IgD-negative memory B cell (primary cell): Measurements from ENCODE around the gene NOS1. TPM values are rescaled to one million over a fixed set of nuclear protein-coding genes. Genes with fewer than 3 reads are reported as not detected.

Experiments
- H3K27ac Mint-ChIP-seq, 3 donors: one replicate each; pipeline ENCODE4 v1.8.0; 2020 to 2022; ENCODE audit warnings: mild to moderate bottlenecking in 3 of 3, mixed read lengths in 3 of 3, moderate library complexity in 1 of 3
- H3K27me3 Mint-ChIP-seq: one replicate; pipeline ENCODE4 v1.8.0; 2021; ENCODE audit warnings: mixed read lengths
- H3K36me3 Mint-ChIP-seq: one replicate; pipeline ENCODE4 v1.8.0; 2020; ENCODE audit warnings: mild to moderate bottlenecking, mixed read lengths
- H3K4me1 Mint-ChIP-seq, 3 donors: one replicate each; pipeline ENCODE4 v1.8.0; 2020 to 2022; ENCODE audit warnings: mixed read lengths in 3 of 3, mild to moderate bottlenecking in 1 of 3
- H3K4me3 Mint-ChIP-seq, 4 donors: one replicate each; pipeline ENCODE4 v1.8.0; 2020 to 2022; ENCODE audit warnings: mild to moderate bottlenecking in 4 of 4, mixed read lengths in 4 of 4, moderate library complexity in 3 of 4
- H3K9me3 Mint-ChIP-seq, 3 donors: one replicate each; pipeline ENCODE4 v1.8.0; 2020 to 2021; ENCODE audit warnings: mixed read lengths in 3 of 3, mild to moderate bottlenecking in 1 of 3
- polyA plus RNA-seq: library from polyadenylated mRNA; unstranded; fragments of 300-500 nt; fragmentation: Illumina TruSeq; gene quantifications from one replicate; pipeline ENCODE4 v1.2.3, GENCODE V29; 2021

Gene NOS1
- polyA plus RNA-seq, 1 donor from 2014 or later = not detected

GRCh38 chr12:117356048-117356447, 5.4 kb downstream of the NOS1 start:
- Mint-ChIP-seq H3K9me3 (peaks cover 0 to 2% (median 0%) of the 10 kb centered on the region in 3 donors), H3K4me3 (no peak overlapping the region), H3K36me3 (no peaks in the 10 kb centered on the region), H3K27ac (no peak overlapping the region), H3K27me3 (peaks cover 12% of the 10 kb centered on the region), H3K4me1 (peaks cover 0 to 2% (median 0%) of the 10 kb centered on the region in 3 donors)

- Mint-ChIP-seq H3K27me3 (no peaks in the 10 kb centered on the region), H3K4me3 (no peak overlapping the region), H3K9me3 (peaks cover 0 to 4% (median 2%) of the 10 kb centered on the region in 3 donors), H3K4me1 (no peaks in the 10 kb centered on the region), H3K36me3 (no peaks in the 10 kb centered on the region), H3K27ac (no peak overlapping the region)
Observed at GRCh38 chr12:117352883-117353282, 8.5 kb downstream of the NOS1 start.

DNA sequence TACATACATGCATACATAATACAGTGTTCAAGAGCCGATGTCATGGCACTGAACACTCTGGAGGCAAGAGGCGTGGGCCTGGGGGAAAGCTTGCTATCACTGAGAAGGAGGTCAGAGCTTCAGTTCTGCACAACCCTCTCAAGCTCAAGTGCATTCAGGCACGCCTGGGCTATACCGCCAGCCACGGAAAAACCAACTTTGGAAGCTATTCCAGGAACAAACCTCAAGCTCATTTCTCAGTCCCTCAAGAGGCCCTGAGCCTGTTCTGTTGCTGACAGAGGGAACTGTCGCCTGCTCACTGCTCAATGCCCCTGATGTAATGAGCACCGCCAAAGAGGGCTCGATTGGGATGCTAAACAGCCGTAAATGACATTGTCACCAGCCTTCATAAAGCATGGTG, 9.2 kb downstream of the NOS1 start:
- no peaks in the 10 kb centered on the region for H3K36me3 Mint-ChIP-seq
- H3K4me1 Mint-ChIP-seq = no peaks in the 10 kb centered on the region
- no peak overlapping the region for H3K4me3 Mint-ChIP-seq
- no peak overlapping the region for H3K27ac Mint-ChIP-seq
- peaks cover 0 to 4% (median 2%) of the 10 kb centered on the region in 3 donors for H3K9me3 Mint-ChIP-seq
- no peaks in the 10 kb centered on the region for H3K27me3 Mint-ChIP-seq

- Mint-ChIP-seq H3K4me1 (no peaks in the 10 kb centered on the region), H3K36me3 (no peaks in the 10 kb centered on the region), H3K4me3 (no peak overlapping the region), H3K9me3 (peaks cover 0 to 4% (median 2%) of the 10 kb centered on the region in 3 donors), H3K27ac (no peak overlapping the region), H3K27me3 (peaks cover 2% of the 10 kb centered on the region)
Observed at GRCh38 chr12:117350140-117350539, 11.3 kb downstream of the NOS1 start.

GRCh38 chr12:117347588-117347987, 13.8 kb downstream of the NOS1 start:
- Mint-ChIP-seq H3K36me3 (no peaks in the 10 kb centered on the region), H3K27ac (no peak overlapping the region), H3K27me3 (peaks cover 2% of the 10 kb centered on the region), H3K4me3 (no peak overlapping the region), H3K9me3 (peaks cover 0 to 8% (median 2%) of the 10 kb centered on the region in 3 donors), H3K4me1 (no peaks in the 10 kb centered on the region)

DNA sequence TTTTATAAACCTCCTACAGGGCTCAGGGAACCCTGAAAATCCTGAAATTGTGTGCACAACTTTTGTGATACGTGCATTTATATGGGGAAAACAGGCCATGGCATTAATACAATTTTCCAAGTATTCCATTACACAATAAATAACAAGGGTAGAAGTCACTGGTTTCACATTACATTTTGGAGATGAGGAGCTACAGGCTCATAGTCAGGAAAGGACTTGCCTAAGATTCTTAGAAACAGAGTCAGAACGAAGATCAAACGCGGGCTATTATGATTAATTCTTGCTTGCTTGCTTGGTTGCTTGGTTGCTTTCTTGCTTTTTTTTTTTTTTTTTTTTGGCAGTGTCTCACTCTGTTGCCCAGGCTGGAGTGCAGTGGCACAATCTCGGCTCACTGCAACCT, 16.7 kb downstream of the NOS1 start:
- Mint-ChIP-seq H3K9me3 (peaks cover 2 to 14% (median 3%) of the 10 kb centered on the region in 3 donors), H3K4me3 (no peak overlapping the region), H3K27ac (no peak overlapping the region), H3K36me3 (no peaks in the 10 kb centered on the region), H3K4me1 (no peaks in the 10 kb centered on the region), H3K27me3 (peaks cover 2% of the 10 kb centered on the region)

- Mint-ChIP-seq H3K27me3 (peaks cover 2% of the 10 kb centered on the region), H3K27ac (no peak overlapping the region), H3K9me3 (peaks cover 2 to 10% (median 3%) of the 10 kb centered on the region in 3 donors), H3K4me1 (peaks cover 0 to under 1% (median 0%) of the 10 kb centered on the region in 3 donors), H3K36me3 (no peaks in the 10 kb centered on the region), H3K4me3 (no peak overlapping the region)
Observed at GRCh38 chr12:117343849-117344248, 17.6 kb downstream of the NOS1 start.

DNA sequence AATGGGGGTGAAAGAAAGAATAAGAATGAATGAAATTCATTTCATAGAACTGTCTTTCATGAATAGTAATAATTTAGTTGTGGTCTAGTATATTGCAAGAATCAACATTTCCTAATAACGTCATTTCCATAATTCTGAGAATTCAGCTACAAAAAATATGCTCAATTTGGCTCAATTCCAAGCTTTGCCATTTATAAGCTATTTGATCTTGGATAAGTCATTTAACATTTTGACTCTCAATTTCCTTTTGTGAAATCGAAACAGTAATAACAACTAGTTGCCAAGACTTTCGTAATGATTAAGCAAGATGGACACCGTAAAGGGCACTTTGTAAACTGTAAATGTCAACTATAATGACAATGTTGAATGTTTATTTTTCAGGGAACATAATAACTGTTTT, 18.1 kb downstream of the NOS1 start:
- no peaks in the 10 kb centered on the region for H3K36me3 Mint-ChIP-seq
- H3K27me3 Mint-ChIP-seq = peaks cover 2% of the 10 kb centered on the region
- no peak overlapping the region for H3K4me3 Mint-ChIP-seq
- H3K4me1 Mint-ChIP-seq = peaks cover 0 to 4% (median 0%) of the 10 kb centered on the region in 3 donors
- no peak overlapping the region for H3K27ac Mint-ChIP-seq
- peaks cover 2 to 10% (median 3%) of the 10 kb centered on the region in 3 donors for H3K9me3 Mint-ChIP-seq

- H3K4me1 Mint-ChIP-seq = peaks cover 0 to 4% (median 0%) of the 10 kb centered on the region in 3 donors
- H3K9me3 Mint-ChIP-seq = peaks cover 2 to 10% (median 3%) of the 10 kb centered on the region in 3 donors
- H3K27me3 Mint-ChIP-seq = peaks cover 2% of the 10 kb centered on the region
- no peaks in the 10 kb centered on the region for H3K36me3 Mint-ChIP-seq
- peak overlapping the region in 1 of 4 donors; percentile 38 for H3K4me3 Mint-ChIP-seq
- H3K27ac Mint-ChIP-seq = no peak overlapping the region
Observed at GRCh38 chr12:117342682-117343081, 18.7 kb downstream of the NOS1 start.

DNA sequence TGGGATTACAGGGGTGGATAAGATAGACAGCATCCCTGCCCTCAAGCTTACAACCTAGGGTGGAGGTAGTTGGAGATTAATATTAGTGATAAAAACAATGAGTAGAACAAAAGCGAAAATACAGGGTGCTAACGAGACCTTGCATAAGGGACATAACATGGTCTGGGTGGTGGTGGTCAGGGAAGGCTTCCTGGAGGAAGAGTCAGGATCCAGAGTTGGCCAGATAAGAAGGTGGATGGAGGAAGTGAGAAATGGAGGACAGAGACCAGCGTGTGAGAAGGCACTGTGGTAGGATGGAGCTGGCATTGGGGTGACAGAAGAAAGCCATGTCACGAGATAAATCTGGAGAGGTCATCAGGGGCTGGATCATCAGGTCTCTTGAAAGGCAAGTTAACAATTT, 19.2 kb downstream of the NOS1 start:
- peak overlapping the region in 1 of 4 donors; percentile 29 for H3K4me3 Mint-ChIP-seq
- peaks cover 2 to 10% (median 3%) of the 10 kb centered on the region in 3 donors for H3K9me3 Mint-ChIP-seq
- H3K36me3 Mint-ChIP-seq = no peaks in the 10 kb centered on the region
- no peak overlapping the region for H3K27ac Mint-ChIP-seq
- peaks cover 2% of the 10 kb centered on the region for H3K27me3 Mint-ChIP-seq
- H3K4me1 Mint-ChIP-seq = peaks cover 0 to 4% (median 0%) of the 10 kb centered on the region in 3 donors

- no peaks in the 10 kb centered on the region for H3K36me3 Mint-ChIP-seq
- peaks cover 0 to 4% (median 0%) of the 10 kb centered on the region in 3 donors for H3K4me1 Mint-ChIP-seq
- H3K9me3 Mint-ChIP-seq = peaks cover 2 to 6% (median 3%) of the 10 kb centered on the region in 3 donors
- no peak overlapping the region for H3K27ac Mint-ChIP-seq
- H3K27me3 Mint-ChIP-seq = peaks cover 6% of the 10 kb centered on the region
- H3K4me3 Mint-ChIP-seq = no peak overlapping the region
Observed at GRCh38 chr12:117339104-117339503, 22.3 kb downstream of the NOS1 start.

- H3K4me1 Mint-ChIP-seq = peaks cover 0 to 7% (median 0%) of the 10 kb centered on the region in 3 donors
- no peaks in the 10 kb centered on the region for H3K36me3 Mint-ChIP-seq
- peaks cover 0 to 2% (median 2%) of the 10 kb centered on the region in 3 donors for H3K9me3 Mint-ChIP-seq
- H3K27me3 Mint-ChIP-seq = peaks cover 23% of the 10 kb centered on the region
- no peak overlapping the region for H3K27ac Mint-ChIP-seq
- H3K4me3 Mint-ChIP-seq = no peak overlapping the region
Observed at GRCh38 chr12:117334855-117335587, 26.4 kb downstream of the NOS1 start.

DNA sequence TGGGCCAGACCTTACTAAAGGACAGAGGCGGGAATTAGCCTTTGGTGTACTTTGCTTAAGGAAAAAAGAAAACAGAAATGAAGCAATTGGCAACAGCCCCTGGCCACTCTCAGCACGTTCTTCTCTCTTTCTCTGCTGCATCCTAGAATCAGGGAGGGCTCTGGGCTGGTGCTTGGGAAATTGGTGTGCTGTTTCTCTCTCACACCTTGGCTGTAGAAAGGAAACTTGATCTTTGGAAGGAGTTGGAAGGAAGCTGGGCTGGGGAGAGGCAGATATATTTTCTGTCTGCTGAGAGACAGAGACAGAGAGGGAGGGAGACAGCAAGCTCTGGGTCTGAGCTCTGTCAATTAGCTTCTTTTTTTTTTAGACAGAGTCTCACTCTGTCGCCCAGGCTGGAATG, 27.4 kb downstream of the NOS1 start:
- Mint-ChIP-seq H3K27ac (no peak overlapping the region), H3K4me1 (peaks cover 0 to 7% (median 0%) of the 10 kb centered on the region in 3 donors), H3K4me3 (no peak overlapping the region), H3K36me3 (no peaks in the 10 kb centered on the region), H3K9me3 (peaks cover 0 to 2% (median 2%) of the 10 kb centered on the region in 3 donors), H3K27me3 (peaks cover 23% of the 10 kb centered on the region)

GRCh38 chr12:117333331-117333881, 28.0 kb downstream of the NOS1 start:
- Mint-ChIP-seq H3K4me1 (peaks cover 0 to 6% (median 0%) of the 10 kb centered on the region in 3 donors), H3K36me3 (peaks cover 3% of the 10 kb centered on the region), H3K27me3 (peaks cover 23% of the 10 kb centered on the region), H3K4me3 (no peak overlapping the region), H3K27ac (no peak overlapping the region), H3K9me3 (peaks cover 0 to 2% (median 2%) of the 10 kb centered on the region in 3 donors)

- Mint-ChIP-seq H3K36me3 (peaks cover 3% of the 10 kb centered on the region), H3K9me3 (peaks cover 0 to 4% (median 2%) of the 10 kb centered on the region in 3 donors), H3K27ac (no peak overlapping the region), H3K4me3 (no peak overlapping the region), H3K27me3 (peaks cover 24% of the 10 kb centered on the region), H3K4me1 (peaks cover 0 to 6% (median 0%) of the 10 kb centered on the region in 3 donors)
Observed at GRCh38 chr12:117331691-117332090, 29.7 kb downstream of the NOS1 start.
